H9 (cell line): ENCODE results near the gene AFDN. TPM values are rescaled to one million over a fixed set of nuclear protein-coding genes. Genes with fewer than 3 reads are reported as not detected.

Source experiments
- DNase-seq: peaks from one replicate; pipeline ENCODE4 v3.0.0-alpha.2; 2017
- H2AFZ ChIP-seq: one replicate; pipeline ENCODE4 v1.6.1; 2013; ENCODE audit warnings: mild to moderate bottlenecking, low read length, control low read depth, moderate library complexity
- H2AK5ac ChIP-seq: 2 replicates; pipeline ENCODE4 v1.6.1; 2013; ENCODE audit warnings: low read length, control low read depth, mixed read lengths; ENCODE audit not compliant: insufficient read length
- H2BK120ac ChIP-seq: one replicate; pipeline ENCODE4 v1.6.1; 2013; ENCODE audit warnings: low read depth, mild to moderate bottlenecking, low read length, control low read depth, inconsistent platforms; ENCODE audit not compliant: poor library complexity, severe bottlenecking
- H2BK12ac ChIP-seq: 2 replicates; pipeline ENCODE4 v1.6.1; 2013; ENCODE audit warnings: low read length, control low read depth, mixed read lengths, low read depth; ENCODE audit not compliant: insufficient read length
- H2BK15ac ChIP-seq: 2 replicates; pipeline ENCODE4 v1.6.1; 2013; ENCODE audit warnings: low read depth, low read length, control low read depth
- H2BK20ac ChIP-seq: one replicate; pipeline ENCODE4 v1.6.1; 2013; ENCODE audit warnings: low read depth, mild to moderate bottlenecking, low read length, control low read depth, inconsistent platforms; ENCODE audit not compliant: poor library complexity, severe bottlenecking
- H2BK5ac ChIP-seq: 2 replicates; pipeline ENCODE4 v1.6.1; 2013; ENCODE audit warnings: low read length, control low read depth, mixed read lengths; ENCODE audit not compliant: insufficient read length
- H3K14ac ChIP-seq: 2 replicates; pipeline ENCODE4 v1.6.1; 2013; ENCODE audit warnings: low read length, control low read depth; ENCODE audit not compliant: insufficient read depth
- H3K18ac ChIP-seq: 2 replicates; pipeline ENCODE4 v1.6.1; 2013; ENCODE audit warnings: low read depth, mild to moderate bottlenecking, mixed read lengths, low read length, control low read depth; ENCODE audit not compliant: insufficient read length
- H3K23ac ChIP-seq: 2 replicates; pipeline ENCODE4 v1.6.1; 2013; ENCODE audit warnings: low read length, control low read depth, mixed read lengths, low read depth; ENCODE audit not compliant: insufficient read length
- H3K23me2 ChIP-seq: 2 replicates; pipeline ENCODE4 v1.6.1; 2013; ENCODE audit warnings: low read depth, mild to moderate bottlenecking, mixed read lengths, low read length, control low read depth; ENCODE audit not compliant: insufficient read length, poor library complexity, severe bottlenecking
- H3K27ac ChIP-seq: 2 replicates; pipeline ENCODE4 v1.5.1; 2013; ENCODE audit warnings: low read length, control low read depth, mixed read lengths, low read depth; ENCODE audit not compliant: insufficient read length
- H3K27me3 ChIP-seq: 2 replicates; pipeline ENCODE4 v1.6.1; 2013; ENCODE audit warnings: low read length, control low read depth, inconsistent platforms; ENCODE audit not compliant: insufficient read depth
- H3K4ac ChIP-seq: 2 replicates; pipeline ENCODE4 v1.6.1; 2013; ENCODE audit warnings: low read depth, mild to moderate bottlenecking, control low read depth, inconsistent platforms, low read length, moderate library complexity
- H3K4me1 ChIP-seq: 2 replicates; pipeline ENCODE4 v1.6.1; 2013; ENCODE audit warnings: low read length, control low read depth, inconsistent platforms; ENCODE audit not compliant: insufficient read depth
- H3K4me2 ChIP-seq: 2 replicates; pipeline ENCODE4 v1.6.1; 2013; ENCODE audit warnings: low read length, control low read depth, mixed read lengths; ENCODE audit not compliant: insufficient read length, insufficient read depth
- H3K56ac ChIP-seq: 2 replicates; pipeline ENCODE4 v1.6.1; 2013; ENCODE audit warnings: low read depth, mild to moderate bottlenecking, mixed read lengths, low read length, control low read depth; ENCODE audit not compliant: insufficient read length
- H3K79me1 ChIP-seq: 2 replicates; pipeline ENCODE4 v1.6.1; 2013; ENCODE audit warnings: low read depth, mild to moderate bottlenecking, moderate library complexity, low read length, control low read depth, inconsistent platforms; ENCODE audit not compliant: insufficient read depth, poor library complexity, severe bottlenecking
- H3K79me2 ChIP-seq: 2 replicates; pipeline ENCODE4 v1.6.1; 2013; ENCODE audit warnings: low read length, control low read depth, inconsistent platforms; ENCODE audit not compliant: insufficient read depth
- H3K9ac ChIP-seq: 2 replicates; pipeline ENCODE4 v1.6.1; 2013; ENCODE audit warnings: low read length, control low read depth, mixed read lengths; ENCODE audit not compliant: insufficient read length; ENCODE audit errors: extremely low read depth
- H3K9me3 ChIP-seq: one replicate; pipeline ENCODE4 v1.6.1; 2013; ENCODE audit warnings: low read depth, low read length, inconsistent platforms; ENCODE audit not compliant: control insufficient read depth
- H3T11ph ChIP-seq: one replicate; pipeline ENCODE4 v1.6.1; 2013; ENCODE audit warnings: mild to moderate bottlenecking, low read length, control low read depth, inconsistent platforms
- H4K20me1 ChIP-seq: one replicate; pipeline ENCODE4 v1.6.1; 2013; ENCODE audit not compliant: control insufficient read depth, insufficient read length, insufficient read depth
- H4K5ac ChIP-seq: 2 replicates; pipeline ENCODE4 v1.6.1; 2013; ENCODE audit warnings: low read depth, mild to moderate bottlenecking, mixed read lengths, low read length, control low read depth; ENCODE audit not compliant: insufficient read length
- H4K8ac ChIP-seq: replicated peaks from 2 replicates; pipeline ENCODE4 v1.6.1; 2013; ENCODE audit warnings: low read length, control low read depth, mixed read lengths, low read depth; ENCODE audit not compliant: insufficient read length
- H4K91ac ChIP-seq: 2 replicates; pipeline ENCODE4 v1.6.1; 2013; ENCODE audit warnings: low read depth, mild to moderate bottlenecking, moderate library complexity, mixed read lengths, low read length, control low read depth; ENCODE audit not compliant: insufficient read length
- H3K27ac Mint-ChIP-seq, 3 experiments: 2 replicates in 2 of 3; 3 replicates in 1 of 3; pipeline ENCODE4 v1.8.0; 2020 to 2021; ENCODE audit warnings: mixed read lengths in 3 of 3, mild to moderate bottlenecking in 1 of 3, moderate library complexity in 1 of 3
- H3K27me3 Mint-ChIP-seq: 2 replicates; pipeline ENCODE4 v1.8.0; 2021; ENCODE audit warnings: low read depth, mild to moderate bottlenecking, moderate library complexity, mixed read lengths
- H3K36me3 Mint-ChIP-seq, 3 experiments: 2 replicates in 2 of 3; 3 replicates in 1 of 3; pipeline ENCODE4 v1.8.0; 2020 to 2021; ENCODE audit warnings: low read depth in 3 of 3, mixed read lengths in 3 of 3; ENCODE audit not compliant: insufficient read depth in 1 of 3
- H3K4me1 Mint-ChIP-seq, 2 experiments: 2 replicates each; pipeline ENCODE4 v1.8.0; 2020; ENCODE audit warnings: mixed read lengths in 2 of 2
- H3K4me3 Mint-ChIP-seq, 2 experiments: 2 replicates in 1 of 2; 3 replicates in 1 of 2; pipeline ENCODE4 v1.8.0; 2020 to 2021; ENCODE audit warnings: mild to moderate bottlenecking in 2 of 2, mixed read lengths in 2 of 2, moderate library complexity in 1 of 2
- H3K9me3 Mint-ChIP-seq, 2 experiments: 2 replicates in 1 of 2; 3 replicates in 1 of 2; pipeline ENCODE4 v1.8.0; 2020; ENCODE audit warnings: mild to moderate bottlenecking in 2 of 2, mixed read lengths in 2 of 2, moderate library complexity in 1 of 2
- WGBS: extraction: QIAGEN DNeasy Blood & Tissue Kit; methylation state at CpG from one replicate; pipeline ENCODE4 v1.1.7; 2013; ENCODE audit warnings: missing lambda C conversion rate, low lambda C conversion rate, mixed read lengths; ENCODE audit not compliant: insufficient read length; ENCODE audit errors: extremely low coverage; 5-methylcytosine and 5-hydroxymethylcytosine counted together
- total RNA-seq: library from RNA; stranded (reverse); gene quantifications from 2 replicates; pipeline ENCODE4 v1.2.1, GENCODE V29; 2021
- TF ChIP-seq, protein P1 (sequence below): fragments of 200-600 bp; sonication (generic); conservative IDR thresholded peaks from 3 replicates; pipeline ENCODE4 v1.8.0; 2021; ENCODE audit warnings: antibody characterized with exemption, mild to moderate bottlenecking

Gene AFDN
- total RNA-seq, 1 experiment from 2014 or later: 157 TPM

DNA sequence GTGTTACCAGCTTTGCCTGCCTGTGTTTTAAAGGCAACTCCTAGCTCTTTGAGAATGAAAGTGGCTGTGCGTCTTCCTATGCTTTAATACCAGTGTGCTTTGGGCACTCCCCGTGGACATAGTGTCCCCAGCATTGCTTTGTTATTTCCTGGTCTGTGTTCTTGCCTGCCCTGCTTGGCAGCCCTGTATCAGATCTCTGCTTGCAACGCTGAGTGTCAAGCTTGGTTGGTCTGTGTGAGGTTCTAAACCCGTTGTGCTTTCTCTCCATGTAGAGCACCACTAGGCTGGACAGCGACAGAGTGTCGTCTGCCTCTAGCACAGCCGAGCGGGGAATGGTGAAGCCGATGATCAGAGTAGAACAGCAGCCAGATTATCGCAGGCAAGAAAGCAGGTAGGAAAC, 80.2 kb downstream of the AFDN start:
- H2AFZ ChIP-seq: no peak overlapping the region
- no peak overlapping the region for H3K23ac ChIP-seq
- H2BK15ac ChIP-seq: no peak overlapping the region
- DNase-seq: no peak
- no peak overlapping the region for H4K5ac ChIP-seq
- no peak overlapping the region for H4K8ac ChIP-seq
- H3K36me3 Mint-ChIP-seq: peaks cover 18 to 69% (median 67%) of the 10 kb centered on the region in 3 experiments; a peak in 6 of 7 replicates
- no peak overlapping the region for H2BK120ac ChIP-seq
- no peaks in the 10 kb centered on the region for H3K79me1 ChIP-seq
- H3K27ac Mint-ChIP-seq: peak overlapping the region; percentile 10 to 57 (median 17); a peak in 5 of 7 replicates
- H2BK5ac ChIP-seq: no peak overlapping the region
- H3K4me1 Mint-ChIP-seq: no peaks in the 10 kb centered on the region; a peak in 1 of 4 replicates
- no peak overlapping the region for H4K91ac ChIP-seq
- H3K4ac ChIP-seq: no peak overlapping the region
- H3K79me2 ChIP-seq: no peaks in the 10 kb centered on the region
- no peak overlapping the region for H3T11ph ChIP-seq
- H2BK20ac ChIP-seq: no peak overlapping the region
- WGBS: no CpG with 5 or more reads among the region's 10 CpGs
- H2AK5ac ChIP-seq: no peak overlapping the region
- H3K56ac ChIP-seq: no peak overlapping the region
- no peaks in the 10 kb centered on the region for H4K20me1 ChIP-seq
- H3K18ac ChIP-seq: no peak overlapping the region
- no peaks in the 10 kb centered on the region for H3K9me3 Mint-ChIP-seq
- H3K23me2 ChIP-seq: no peaks in the 10 kb centered on the region
- TF ChIP-seq, protein P1, sequence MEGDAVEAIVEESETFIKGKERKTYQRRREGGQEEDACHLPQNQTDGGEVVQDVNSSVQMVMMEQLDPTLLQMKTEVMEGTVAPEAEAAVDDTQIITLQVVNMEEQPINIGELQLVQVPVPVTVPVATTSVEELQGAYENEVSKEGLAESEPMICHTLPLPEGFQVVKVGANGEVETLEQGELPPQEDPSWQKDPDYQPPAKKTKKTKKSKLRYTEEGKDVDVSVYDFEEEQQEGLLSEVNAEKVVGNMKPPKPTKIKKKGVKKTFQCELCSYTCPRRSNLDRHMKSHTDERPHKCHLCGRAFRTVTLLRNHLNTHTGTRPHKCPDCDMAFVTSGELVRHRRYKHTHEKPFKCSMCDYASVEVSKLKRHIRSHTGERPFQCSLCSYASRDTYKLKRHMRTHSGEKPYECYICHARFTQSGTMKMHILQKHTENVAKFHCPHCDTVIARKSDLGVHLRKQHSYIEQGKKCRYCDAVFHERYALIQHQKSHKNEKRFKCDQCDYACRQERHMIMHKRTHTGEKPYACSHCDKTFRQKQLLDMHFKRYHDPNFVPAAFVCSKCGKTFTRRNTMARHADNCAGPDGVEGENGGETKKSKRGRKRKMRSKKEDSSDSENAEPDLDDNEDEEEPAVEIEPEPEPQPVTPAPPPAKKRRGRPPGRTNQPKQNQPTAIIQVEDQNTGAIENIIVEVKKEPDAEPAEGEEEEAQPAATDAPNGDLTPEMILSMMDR: no peak
- no peak overlapping the region for H3K9ac ChIP-seq
- H3K4me3 Mint-ChIP-seq: no peak overlapping the region
- H3K4me2 ChIP-seq: no peak overlapping the region
- no peaks in the 10 kb centered on the region for H3K4me1 ChIP-seq
- H3K14ac ChIP-seq: no peak overlapping the region
- no peaks in the 10 kb centered on the region for H3K9me3 ChIP-seq
- H3K27me3 ChIP-seq: no peaks in the 10 kb centered on the region
- H3K27ac ChIP-seq: no peak overlapping the region
- no peak overlapping the region for H2BK12ac ChIP-seq
- H3K27me3 Mint-ChIP-seq: no peaks in the 10 kb centered on the region
